ENCODE data around the gene LY86.

DNA sequence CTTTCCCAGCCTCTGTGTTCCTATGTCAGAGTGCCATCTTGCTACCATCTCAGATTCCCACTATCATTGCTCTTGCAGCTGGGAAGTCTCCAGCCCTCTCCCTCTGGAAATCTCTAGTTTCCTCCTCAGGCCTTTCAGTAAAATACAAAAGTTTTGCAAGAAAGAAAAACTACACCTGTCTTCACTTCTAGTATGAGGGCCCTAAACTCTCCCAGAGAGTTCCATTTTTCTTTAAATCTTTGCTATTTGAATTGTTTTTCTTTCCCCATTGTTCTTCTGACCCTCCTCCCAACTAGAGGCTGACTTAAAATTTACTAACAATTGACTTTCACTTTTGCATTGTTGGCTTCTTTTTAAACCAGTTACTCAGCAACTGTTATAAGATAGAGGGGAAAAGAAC is 62.8 kb downstream of the LY86 start:
- TF ChIP-seq EP300 (IDR thresholded peaks at IDR 0.05), result no peak
- TF ChIP-seq CTCF (IDR thresholded peaks at IDR 0.05), result no peak
- TF ChIP-seq POLR2A (IDR thresholded peaks at IDR 0.05), result no peak
